ENCODE results near the gene RASD2.

DNA sequence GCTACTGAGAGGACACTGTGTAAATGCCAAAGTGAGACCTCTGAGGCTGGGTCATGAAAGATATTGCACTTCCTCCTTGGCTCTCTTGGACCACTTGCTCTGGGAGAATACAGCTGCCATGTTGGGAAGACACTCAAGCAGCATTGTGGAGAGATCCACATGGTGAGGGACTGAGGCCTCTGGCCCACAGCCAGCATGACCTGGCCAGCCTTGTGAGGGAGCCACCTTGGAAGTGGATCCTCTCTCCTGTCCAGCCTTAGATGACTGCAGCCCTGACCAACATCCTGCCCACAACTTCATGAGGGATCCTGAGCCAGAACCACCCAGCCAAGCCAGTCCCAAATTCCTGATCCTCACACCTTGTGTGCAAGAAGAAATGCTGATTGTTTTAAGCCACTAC lies 46.1 kb downstream of the RASD2 start:
- TF ChIP-seq, protein P1, sequence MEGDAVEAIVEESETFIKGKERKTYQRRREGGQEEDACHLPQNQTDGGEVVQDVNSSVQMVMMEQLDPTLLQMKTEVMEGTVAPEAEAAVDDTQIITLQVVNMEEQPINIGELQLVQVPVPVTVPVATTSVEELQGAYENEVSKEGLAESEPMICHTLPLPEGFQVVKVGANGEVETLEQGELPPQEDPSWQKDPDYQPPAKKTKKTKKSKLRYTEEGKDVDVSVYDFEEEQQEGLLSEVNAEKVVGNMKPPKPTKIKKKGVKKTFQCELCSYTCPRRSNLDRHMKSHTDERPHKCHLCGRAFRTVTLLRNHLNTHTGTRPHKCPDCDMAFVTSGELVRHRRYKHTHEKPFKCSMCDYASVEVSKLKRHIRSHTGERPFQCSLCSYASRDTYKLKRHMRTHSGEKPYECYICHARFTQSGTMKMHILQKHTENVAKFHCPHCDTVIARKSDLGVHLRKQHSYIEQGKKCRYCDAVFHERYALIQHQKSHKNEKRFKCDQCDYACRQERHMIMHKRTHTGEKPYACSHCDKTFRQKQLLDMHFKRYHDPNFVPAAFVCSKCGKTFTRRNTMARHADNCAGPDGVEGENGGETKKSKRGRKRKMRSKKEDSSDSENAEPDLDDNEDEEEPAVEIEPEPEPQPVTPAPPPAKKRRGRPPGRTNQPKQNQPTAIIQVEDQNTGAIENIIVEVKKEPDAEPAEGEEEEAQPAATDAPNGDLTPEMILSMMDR (IDR thresholded peaks at IDR 0.05) = no peak
- no peak for TF ChIP-seq POLR2A (IDR thresholded peaks at IDR 0.05)

Data from Peyer's patch (tissue), 4 donors.